GM19324 (cell line): ENCODE results near the gene DLGAP4.

Experiments used
- ATAC-seq: cut with Tn5 transposase; IDR thresholded peaks from one replicate; pipeline ENCODE4 v1.9.1; 2021; ENCODE audit warnings: mild to moderate bottlenecking, moderate library complexity; ENCODE audit not compliant: unreplicated experiment, low FRiP score

Gene DLGAP4

GRCh38 chr20:36320261-36320897 lies 14.2 kb downstream of the DLGAP4 start:
- ATAC-seq, result no peak

DNA sequence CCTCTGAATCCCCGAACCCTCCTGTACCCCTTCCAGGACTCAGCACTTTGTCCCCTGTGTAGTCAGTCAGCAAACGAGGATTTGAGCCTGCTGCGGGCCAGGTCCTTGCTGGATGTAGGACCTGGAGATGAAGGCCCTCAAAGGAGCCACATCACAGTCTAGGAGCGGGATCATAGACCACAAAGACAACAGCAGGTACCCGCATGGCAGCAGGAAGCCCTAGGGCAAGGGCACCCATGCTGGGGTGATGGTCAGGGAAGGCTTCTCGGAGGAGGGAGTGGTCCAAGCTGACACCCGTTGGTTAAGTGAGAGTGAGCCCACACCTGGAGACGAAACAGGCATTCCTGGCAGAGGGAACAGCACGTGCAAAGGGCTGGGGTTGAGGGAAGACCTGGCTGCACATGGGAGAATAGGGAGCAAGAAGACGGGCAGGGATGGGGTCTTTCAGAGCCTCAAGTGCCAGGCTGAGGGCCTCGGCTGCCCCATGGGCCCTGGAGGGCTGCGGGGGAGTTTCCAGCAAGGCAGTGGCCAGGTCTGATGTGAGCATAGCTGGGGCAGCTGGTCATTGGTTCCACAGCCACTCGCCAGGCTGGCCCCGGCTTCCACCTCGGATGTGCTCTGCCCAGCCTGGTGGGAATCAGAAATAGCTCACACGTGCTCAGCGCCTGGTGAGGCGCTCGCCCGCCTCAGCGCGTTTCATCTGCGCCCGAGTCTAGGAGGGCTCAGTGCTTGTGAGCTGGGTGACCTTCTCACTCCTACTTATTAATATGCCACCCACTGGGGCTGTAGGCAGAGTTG lies 15.0 kb downstream of the DLGAP4 start:
- ATAC-seq, result no peak

DNA sequence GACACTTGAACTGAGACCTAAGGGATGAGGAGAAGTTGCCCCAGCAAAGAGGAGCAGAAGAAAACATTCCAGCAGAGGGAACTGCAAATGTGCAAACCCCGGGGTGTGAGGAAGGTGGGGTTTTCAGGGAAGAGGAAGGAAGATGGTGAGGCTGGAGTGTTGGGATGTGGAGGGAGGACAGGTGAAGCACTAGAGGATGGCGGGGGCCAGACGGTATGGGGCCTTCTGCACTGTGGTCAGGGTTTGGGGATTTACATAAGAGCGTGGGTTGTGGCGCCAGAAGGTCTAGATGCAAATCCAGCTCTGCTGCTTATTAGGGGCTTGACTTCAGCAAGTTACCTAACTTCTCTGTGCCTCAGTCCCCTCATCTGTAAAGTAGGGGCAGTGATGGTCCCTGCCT lies 16.0 kb downstream of the DLGAP4 start:
- ATAC-seq, result no peak

GRCh38 chr20:36330091-36330490 lies 24.0 kb downstream of the DLGAP4 start:
- no peak for ATAC-seq

GRCh38 chr20:36331209-36331608 lies 25.1 kb downstream of the DLGAP4 start:
- ATAC-seq, result no peak

DNA sequence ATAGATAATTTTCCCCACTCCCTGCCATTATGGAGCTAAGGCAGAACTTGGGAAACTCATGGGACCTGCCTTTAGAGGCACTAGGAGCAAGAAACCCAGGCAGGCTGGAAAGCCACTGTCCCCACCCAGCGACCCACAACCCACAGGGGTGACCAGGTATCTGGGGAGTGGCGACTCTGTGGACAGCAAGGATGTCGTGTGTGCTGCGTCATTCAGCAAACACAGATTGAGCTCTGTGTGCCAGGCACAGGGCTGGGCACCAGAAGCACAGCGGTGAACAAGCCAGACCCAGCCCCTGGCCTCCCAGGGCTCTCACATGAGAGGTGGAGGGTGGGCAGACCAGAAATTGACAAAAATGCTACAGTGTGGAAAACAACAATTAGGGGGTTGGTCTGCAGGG lies 27.7 kb downstream of the DLGAP4 start:
- ATAC-seq, result no peak

GRCh38 chr20:36334281-36335205 lies 28.4 kb downstream of the DLGAP4 start:
- ATAC-seq, result no peak

DNA sequence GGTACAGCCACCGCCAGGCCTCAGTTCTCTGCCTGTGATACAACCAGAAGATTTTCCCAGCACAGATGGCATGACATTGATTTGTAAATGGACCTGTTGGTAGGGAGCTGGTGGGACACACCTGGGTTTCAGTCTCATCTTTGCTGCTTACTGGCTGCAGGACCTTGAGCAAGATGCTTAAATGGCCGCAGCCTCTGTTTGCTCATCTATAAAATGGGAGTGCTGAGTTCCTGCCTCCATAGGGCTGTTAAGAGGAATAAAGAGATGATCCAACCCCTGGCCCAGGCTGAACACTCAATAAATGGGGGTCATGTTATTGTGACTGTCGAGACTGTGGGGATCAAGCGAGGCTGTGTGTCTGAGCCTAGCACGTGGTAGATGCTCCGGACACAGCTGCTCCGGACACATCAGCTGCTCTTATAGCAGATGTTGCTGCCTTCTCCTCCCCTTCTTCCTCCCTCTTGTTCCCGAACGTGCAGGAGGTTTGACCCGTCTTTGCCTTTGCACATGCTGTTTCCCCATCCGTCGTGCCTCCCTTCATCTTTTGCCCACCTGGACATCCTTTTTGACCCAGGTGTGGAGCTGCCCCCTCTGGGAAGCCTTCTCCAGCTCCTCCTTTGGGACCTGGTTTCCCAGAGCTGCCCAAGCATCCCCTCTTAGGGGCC lies 29.2 kb downstream of the DLGAP4 start:
- no peak for ATAC-seq

DNA sequence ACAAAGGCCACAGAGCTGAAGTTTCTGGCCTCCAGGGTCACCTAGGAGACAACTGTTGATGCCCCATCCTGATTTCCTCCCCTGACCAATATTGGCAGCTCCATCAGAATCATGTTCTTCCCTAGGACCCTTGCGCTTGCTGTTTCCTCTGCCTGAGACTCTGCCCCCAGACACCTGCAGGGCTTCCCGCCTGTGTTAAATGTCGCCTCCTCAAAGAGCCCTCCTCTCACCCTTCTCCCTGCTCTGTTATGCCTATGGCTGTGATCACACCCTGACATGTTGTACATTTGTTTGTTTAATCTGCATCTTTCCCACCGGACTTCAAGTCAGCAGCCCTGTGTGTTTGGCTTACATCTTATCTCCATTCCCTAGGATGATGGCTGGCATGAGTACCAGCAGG lies 30.1 kb downstream of the DLGAP4 start:
- no peak for ATAC-seq

DNA sequence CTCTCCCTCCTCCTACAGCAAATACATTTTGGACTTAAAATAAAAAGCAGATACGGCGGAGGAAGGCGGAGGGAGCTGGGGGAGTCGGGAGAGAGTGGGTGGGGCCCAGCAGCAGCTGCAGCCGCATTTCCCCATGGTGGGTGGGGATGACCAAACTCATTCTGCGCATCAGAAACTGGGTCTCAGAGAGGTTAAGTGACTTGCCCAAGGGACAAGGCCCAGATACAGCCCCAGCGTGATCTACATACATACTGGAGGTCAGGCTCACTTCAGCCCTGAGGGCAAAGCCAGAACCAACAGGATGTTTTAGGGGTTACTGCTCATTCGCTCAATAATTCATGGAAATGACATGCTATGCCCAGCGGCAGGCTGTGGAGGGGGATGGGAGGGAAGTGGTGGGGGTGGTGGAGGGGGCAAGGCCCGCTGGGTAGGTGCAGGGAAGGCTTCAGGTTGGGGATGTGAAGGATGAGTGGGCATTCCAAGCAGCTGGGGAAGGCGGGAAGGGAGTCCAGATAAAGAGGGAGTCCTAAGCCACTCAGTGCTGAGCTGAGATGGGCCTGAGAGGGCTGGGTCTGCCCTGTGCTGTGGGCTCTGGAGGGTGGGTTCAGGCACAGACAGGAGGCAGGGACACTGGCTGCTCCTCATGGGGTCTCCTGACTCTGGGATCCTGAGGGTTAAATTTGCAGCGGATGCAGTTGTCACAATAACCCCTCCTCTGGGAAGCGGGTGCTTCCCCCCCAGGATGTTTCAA lies 31.0 kb downstream of the DLGAP4 start:
- ATAC-seq, result no peak

DNA sequence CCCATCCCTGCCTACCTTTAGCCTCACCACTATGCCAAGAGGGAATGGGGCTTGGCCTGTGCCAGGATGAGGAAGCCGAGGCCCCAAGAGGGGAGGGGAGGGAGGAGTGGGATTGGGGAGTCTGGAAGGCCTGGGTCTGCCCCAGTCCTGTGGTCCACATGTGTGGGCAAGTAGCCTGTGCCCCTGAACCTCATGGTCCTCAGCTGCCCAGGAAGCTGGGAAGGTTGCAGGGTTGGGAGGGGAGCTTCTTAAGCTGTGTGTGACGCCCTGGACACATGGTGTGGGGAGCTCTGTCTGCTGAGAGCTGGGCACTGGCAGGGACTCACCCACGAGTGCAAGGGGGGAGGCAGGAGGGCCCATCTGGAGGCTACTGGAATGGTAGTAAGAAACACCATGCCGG lies 31.7 kb downstream of the DLGAP4 start:
- no peak for ATAC-seq

DNA sequence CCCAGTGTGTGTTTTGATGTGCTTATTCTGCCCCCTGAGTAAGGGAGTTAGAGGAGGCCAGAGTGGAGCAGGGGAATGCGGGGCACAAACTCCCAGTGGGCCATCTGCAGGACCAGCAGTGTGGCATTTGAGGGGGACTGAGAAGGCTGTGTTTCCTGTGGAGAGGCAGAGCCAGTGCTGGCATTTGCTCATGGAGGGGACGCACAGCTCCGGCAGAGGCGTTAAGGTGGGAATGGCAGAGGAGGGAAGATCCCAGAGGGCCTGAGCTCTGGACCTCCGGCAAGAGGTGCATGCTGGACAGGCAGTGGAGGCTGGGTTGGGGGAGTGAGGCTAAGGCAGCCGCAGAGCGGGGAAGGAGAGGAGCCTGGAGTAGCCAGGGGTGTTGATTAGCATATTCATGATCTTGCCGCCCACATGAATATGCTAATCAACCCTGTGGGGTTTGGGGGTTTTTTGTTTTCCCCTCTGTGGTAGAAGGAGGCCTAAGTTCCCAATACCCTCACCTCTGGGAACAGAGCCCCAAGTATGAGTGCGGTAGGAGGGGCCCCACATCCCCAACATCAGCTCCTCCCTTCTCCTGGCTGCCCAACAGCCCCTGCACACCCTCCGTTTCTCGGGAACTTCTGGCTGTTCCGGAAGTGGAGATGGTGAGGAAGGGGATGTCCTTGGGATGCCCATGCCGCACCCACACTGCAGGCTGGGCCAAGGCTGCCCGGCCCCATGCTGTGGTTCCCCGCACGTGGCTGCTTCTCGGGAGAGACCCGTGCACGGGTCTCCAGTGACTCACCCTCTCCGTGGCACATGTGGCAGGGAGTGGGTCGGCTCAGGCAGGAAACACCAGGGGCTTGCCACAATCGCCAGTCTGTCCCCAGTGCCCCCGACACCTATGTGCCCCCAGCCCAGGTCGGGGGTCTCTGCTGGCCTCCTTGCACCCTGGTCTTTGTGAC lies 33.8 kb downstream of the DLGAP4 start:
- ATAC-seq, result no peak

DNA sequence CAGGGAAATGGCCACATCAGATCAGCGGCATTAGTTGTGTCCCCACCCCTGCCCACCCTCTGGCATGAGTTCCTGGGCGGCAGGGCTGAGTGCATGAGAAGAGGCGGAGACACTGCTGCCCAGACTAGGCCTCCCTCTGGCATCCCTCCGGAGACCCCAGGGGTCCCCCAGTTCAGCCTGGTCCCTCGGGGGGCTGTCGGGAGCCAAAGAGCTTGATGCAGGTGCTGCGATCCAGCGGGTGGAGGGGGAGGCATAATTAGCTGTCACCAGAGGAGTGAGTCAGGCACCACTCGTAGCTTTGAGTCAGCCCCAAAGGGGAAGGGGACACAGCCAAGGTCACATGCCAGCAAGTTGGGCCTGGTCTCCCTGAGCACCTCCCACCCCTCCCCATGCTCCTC lies 34.5 kb downstream of the DLGAP4 start:
- no peak for ATAC-seq

DNA sequence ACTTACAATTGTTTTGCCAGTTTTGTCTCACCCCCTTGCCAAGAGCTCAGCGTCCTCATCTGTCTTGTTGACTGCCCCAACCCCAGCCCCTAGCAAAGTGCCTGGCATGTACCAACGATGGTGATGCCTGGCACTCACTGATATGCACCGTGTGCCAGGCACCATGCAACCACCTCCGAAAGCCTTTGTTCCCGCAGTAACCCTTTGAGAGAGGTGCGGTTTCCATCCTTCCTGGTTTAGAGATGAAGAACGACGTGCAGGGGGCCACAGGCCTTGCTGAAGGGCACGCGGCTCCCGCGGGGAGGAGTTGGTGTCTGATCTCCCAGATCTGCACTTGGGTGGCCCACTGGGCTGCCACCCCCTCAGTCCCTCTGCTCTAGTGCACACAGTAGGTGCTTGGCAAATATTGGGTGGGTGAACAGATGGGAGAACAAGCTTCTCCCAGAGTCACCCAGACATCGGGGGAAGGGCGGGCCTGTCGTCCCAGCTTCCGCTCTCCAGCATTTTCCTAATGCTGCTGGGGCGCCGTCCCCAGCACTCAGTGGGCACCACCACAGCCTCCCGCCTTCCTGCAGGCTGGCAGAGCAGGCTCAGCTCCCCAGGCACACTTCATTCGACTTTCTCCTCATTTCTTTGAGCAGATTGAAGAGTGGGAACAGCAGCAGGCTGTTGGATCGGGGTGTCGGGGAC lies 35.3 kb downstream of the DLGAP4 start:
- ATAC-seq, result no peak

DNA sequence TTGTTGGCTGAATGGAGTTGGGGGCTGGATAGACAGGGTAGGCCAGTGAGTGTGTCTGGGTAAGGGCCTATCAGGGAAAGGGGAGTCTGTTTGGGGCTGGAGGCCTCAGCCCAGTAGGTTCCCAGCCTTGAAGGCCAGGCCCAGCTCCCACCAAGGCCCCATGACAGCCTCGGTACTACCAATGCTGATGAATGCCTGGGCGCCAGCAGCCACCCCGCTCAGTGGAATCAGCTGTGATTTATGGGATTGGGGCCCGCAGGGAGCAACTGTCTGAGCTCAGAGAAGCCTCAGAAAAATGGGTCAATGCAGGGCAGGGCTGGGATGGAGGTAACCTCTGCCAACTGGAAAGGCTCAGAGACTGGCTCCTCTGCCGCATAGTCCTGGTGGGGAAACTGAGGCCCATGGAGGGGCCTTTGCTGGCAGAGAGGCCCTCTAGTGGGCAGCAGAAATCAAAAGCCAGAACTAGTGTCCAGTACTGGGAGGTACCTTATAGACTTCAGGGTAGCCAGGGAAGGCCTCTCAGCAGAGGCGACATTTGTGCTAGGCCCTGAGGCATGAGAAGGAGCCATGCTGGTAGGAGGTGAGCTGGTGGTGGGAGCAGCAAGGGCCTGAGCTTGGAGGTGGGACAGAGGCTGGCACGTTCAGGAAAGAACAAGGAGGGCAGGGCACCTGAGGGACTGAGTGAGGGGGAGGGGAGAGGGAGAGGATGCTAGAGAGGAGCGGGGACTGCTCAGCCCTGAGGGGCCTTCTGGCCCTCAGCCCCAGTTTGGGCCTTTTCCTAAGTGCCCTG lies 36.4 kb downstream of the DLGAP4 start:
- ATAC-seq, result no peak

DNA sequence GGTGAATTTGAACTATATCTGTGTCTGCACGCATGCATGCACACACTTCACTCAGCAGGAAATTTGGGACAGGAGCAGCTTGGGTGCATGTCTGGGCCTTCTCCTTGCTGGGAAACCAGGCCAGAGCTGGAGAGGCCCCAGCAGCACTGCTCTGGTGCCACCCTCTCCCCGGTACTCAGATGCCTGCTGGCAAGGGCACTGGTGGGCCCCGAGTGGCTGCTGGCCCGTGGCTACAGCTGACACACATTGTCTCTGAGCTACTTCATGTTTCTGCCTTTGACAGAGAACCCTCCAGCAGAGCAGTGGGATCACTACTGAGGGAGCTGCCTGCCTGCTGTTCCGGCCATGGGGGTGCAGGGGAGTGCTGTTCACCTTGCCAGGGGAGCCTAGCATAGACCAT lies 37.5 kb downstream of the DLGAP4 start:
- ATAC-seq, result no peak

DNA sequence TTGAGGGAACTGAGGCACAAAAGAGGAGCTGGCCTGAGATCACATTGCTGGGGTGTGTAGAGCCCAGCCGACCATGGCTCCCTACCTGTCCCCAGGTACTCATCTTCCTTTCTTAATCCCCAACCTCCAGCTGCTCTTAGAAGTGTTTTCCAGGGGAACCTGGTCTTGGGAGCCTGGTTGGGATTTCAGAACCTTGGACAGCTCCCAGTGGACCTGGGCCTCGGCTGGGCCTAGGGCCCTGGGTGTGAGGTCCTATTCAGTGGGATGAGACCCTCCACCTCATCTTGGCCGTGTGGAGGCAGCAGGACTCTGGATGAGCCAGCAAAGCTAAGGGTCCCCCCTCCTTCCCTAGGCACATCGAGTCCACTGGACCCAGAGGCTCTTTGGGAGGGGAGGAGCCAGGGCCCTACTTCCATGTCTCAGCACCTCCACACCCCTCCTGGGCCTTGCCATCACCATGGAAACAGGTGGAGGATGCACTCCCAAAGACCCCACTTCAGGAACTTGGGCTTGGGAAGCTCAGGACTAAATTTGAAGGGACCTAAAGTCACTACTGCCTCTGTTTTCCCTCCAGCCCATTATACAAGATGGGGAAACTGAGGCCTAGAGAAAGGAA lies 38.5 kb downstream of the DLGAP4 start:
- ATAC-seq, result no peak
